A673 (cell line): ENCODE data around the gene SIRPA. TPM values are rescaled to one million over a fixed set of nuclear protein-coding genes. Genes with fewer than 3 reads are reported as not detected.

ENCODE experiments used
- BruUV-seq: library from RNA; stranded (reverse); fragments of 400-500 nt; replicated peaks from 2 replicates; lab custom pipeline; 2021; lab: Mats Ljungman, UMichigan
- CTCF ChIA-PET: fragments of 300-600 bp; sonication (Branson Sonifier 250); formaldehyde crosslinking; loops from one replicate; lab custom pipeline; 2022; ENCODE audit warnings: antibody characterized with exemption; lab: Charles Lee
- POLR2A ChIA-PET: fragments of 300-600 bp; sonication (Branson Sonifier 250); formaldehyde crosslinking; loops from one replicate; lab custom pipeline; 2022; ENCODE audit warnings: antibody characterized with exemption; ENCODE audit not compliant: low non-redundant PET; lab: Charles Lee
- DNase-seq: peaks from one replicate; pipeline ENCODE4 v3.0.0-alpha.2; 2015; ENCODE audit warnings: low spot score
- H3K27ac ChIP-seq: fragments of 200-600 bp; sonication (generic); 2 replicates; pipeline ENCODE4 v1.5.1; 2016; ENCODE audit warnings: mixed run types, low read depth, mild to moderate bottlenecking, mixed read lengths, antibody characterized with exemption, low read length; ENCODE audit not compliant: poor library complexity, severe bottlenecking
- H3K27me3 ChIP-seq: fragments of 200-600 bp; sonication (generic); replicated peaks from 2 replicates; pipeline ENCODE4 v1.6.1; 2017; ENCODE audit warnings: mixed run types, low read depth, mild to moderate bottlenecking, mixed read lengths, antibody characterized with exemption, low read length; ENCODE audit not compliant: insufficient read depth, poor library complexity
- H3K36me3 ChIP-seq: fragments of 200-600 bp; sonication (generic); 2 replicates; pipeline ENCODE4 v1.6.1; 2016; ENCODE audit warnings: mixed run types, mild to moderate bottlenecking, mixed read lengths, antibody characterized with exemption, low read length; ENCODE audit not compliant: insufficient read depth, poor library complexity, severe bottlenecking
- H3K4me1 ChIP-seq: fragments of 200-600 bp; sonication (generic); 2 replicates; pipeline ENCODE4 v1.6.1; 2017; ENCODE audit warnings: mixed run types, mild to moderate bottlenecking, mixed read lengths, antibody characterized with exemption, low read length; ENCODE audit not compliant: insufficient read depth, poor library complexity, severe bottlenecking
- H3K4me3 ChIP-seq: fragments of 200-600 bp; sonication (generic); 2 replicates; pipeline ENCODE4 v1.5.1; 2016; ENCODE audit warnings: low read depth, mixed run types, mild to moderate bottlenecking, mixed read lengths, low read length; ENCODE audit not compliant: poor library complexity, severe bottlenecking
- H3K9me3 ChIP-seq: fragments of 200-600 bp; sonication (generic); 2 replicates; pipeline ENCODE4 v1.6.1; 2016; ENCODE audit warnings: mixed run types, low read depth, mild to moderate bottlenecking, mixed read lengths, antibody characterized with exemption, low read length; ENCODE audit not compliant: poor library complexity, severe bottlenecking
- CTCF ChIP-seq: fragments of 300-800, 200-600 bp; sonication (generic); conservative IDR thresholded peaks from 2 replicates; pipeline ENCODE4 v1.5.1; 2017; ENCODE audit warnings: low read depth, mild to moderate bottlenecking, antibody characterized with exemption, low read length, moderate library complexity, mixed read lengths
- EZH2 ChIP-seq: fragments of 200-600 bp; sonication (generic); IDR thresholded peaks from 2 replicates; pipeline ENCODE4 v1.6.1; 2017; ENCODE audit warnings: borderline replicate concordance, low read depth, mild to moderate bottlenecking, mixed read lengths, antibody characterized with exemption, low read length; ENCODE audit not compliant: poor library complexity, severe bottlenecking
- intact Hi-C: fragments of 100-400 bp; cut with micrococcal nuclease; formaldehyde crosslinking; loops from one replicate; pipeline ENCODE4 v1.10.0; 2022; ENCODE audit not compliant: unreplicated experiment
- total RNA-seq: library from RNA; stranded (reverse); gene quantifications from 2 replicates; pipeline ENCODE4 v1.2.3, GENCODE V29; 2021

The SIRPA gene
- total RNA-seq, 1 experiment from 2014 or later = 81.0 TPM

GRCh38 chr20:1851396-1851795 lies 43.8 kb upstream of the SIRPA start:
- intact Hi-C loops = loop anchor here (5.0 to 10.0 kb wide), 2 partner anchors 49 to 103 kb away; no protein-coding TSS in a partner anchor
- peaks cover 49% of the 10 kb centered on the region for H3K4me1 ChIP-seq
- BruUV-seq = no TSS peak
- ChIA-PET CTCF (interaction anchor here (0.7 to 0.8 kb wide), 2 partner anchors 37 to 49 kb away, joined by 3 to 4 read pairs; no protein-coding TSS in a partner anchor), POLR2A (no interaction called here)
- peak overlapping the region; percentile 95 for H3K27ac ChIP-seq
- H3K9me3 ChIP-seq = no peaks in the 10 kb centered on the region
- H3K4me3 ChIP-seq = no peak overlapping the region
- TF ChIP-seq CTCF (no peak), EZH2 (no peak)
- no peaks in the 10 kb centered on the region for H3K27me3 ChIP-seq
- H3K36me3 ChIP-seq = no peaks in the 10 kb centered on the region
- peak; percentile 65 for DNase-seq

DNA sequence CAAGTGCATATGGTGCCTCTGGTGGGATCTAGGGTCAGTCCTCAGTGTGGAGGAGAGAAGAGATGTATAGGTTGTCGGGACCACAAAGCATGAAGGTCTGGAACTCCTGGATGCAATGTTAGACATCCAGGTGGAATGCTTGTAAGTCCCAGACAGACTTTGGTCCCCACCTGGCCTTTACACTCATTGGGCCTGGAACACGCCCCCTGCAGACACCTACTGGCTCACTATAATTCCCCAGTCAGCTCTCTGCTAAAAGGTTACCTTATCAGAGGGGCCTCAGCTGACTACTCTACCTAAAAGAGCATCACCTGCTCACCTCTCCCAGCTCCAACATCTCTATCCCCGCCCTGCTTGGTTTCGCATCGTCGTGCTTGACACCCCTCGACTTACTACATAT lies 41.7 kb upstream of the SIRPA start:
- Histone ChIP-seq H3K36me3 (no peaks in the 10 kb centered on the region), H3K9me3 (no peaks in the 10 kb centered on the region), H3K27ac (peak overlapping the region; percentile 39), H3K27me3 (no peaks in the 10 kb centered on the region), H3K4me3 (no peak overlapping the region), H3K4me1 (peaks cover 66% of the 10 kb centered on the region)
- CTCF ChIA-PET = no interaction called here
- no peak for DNase-seq
- POLR2A ChIA-PET = no interaction called here
- intact Hi-C loops = loop anchor here (5.0 to 10.0 kb wide), 2 partner anchors 51 to 101 kb away; no protein-coding TSS in a partner anchor
- TF ChIP-seq EZH2 (no peak), CTCF (no peak)
- BruUV-seq = no TSS peak

DNA sequence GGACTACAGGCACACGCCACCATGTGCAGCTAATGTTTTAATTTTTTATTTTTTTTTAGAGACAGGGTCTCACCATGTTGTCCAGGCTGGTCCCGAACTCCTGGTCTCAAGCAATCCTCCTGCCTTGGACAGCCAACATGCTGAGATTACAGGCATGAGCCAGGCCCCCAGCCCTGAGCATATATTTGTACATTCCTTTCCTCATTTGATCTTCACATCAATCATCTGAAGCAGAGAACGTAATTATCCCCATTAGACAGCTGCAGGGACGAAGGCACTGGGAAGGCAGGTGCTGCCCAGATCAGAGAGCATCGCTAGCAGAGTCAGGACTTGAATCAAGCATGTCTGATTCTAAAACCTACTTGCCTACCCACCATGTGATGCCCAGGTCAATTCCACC lies 41.0 kb upstream of the SIRPA start:
- TF ChIP-seq CTCF (no peak), EZH2 (no peak)
- intact Hi-C loops = loop anchor here (5.0 to 10.0 kb wide), 2 partner anchors 52 to 101 kb away; no protein-coding TSS in a partner anchor
- ChIA-PET CTCF (no interaction called here), POLR2A (interaction anchor here (0.6 kb wide), 1 partner anchor 36 kb away, joined by 3 read pairs; no protein-coding TSS in a partner anchor)
- Histone ChIP-seq H3K9me3 (no peaks in the 10 kb centered on the region), H3K4me1 (peaks cover 69% of the 10 kb centered on the region), H3K27ac (peak overlapping the region; percentile 17), H3K27me3 (no peaks in the 10 kb centered on the region), H3K36me3 (no peaks in the 10 kb centered on the region), H3K4me3 (no peak overlapping the region)
- no peak for DNase-seq
- no TSS peak for BruUV-seq
